Heart left ventricle (tissue), 16 donors: Measurements from ENCODE around the gene GJA4. TPM values are rescaled to one million over a fixed set of nuclear protein-coding genes. Genes with fewer than 3 reads are reported as not detected.
"Not testable (repeated sequence)": the region's sequence is repeated elsewhere in the genome, so short reads cannot be mapped to it uniquely, and the experiment has no call there.

ENCODE experiments used
- ATAC-seq, 4 donors: fragments of 200-7000 bp; cut with Tn5 transposase; one replicate each; pipeline ENCODE4 v1.9.1; 2020 to 2022; ENCODE audit warnings: moderate library complexity in 4 of 4, mild to moderate bottlenecking in 3 of 4, moderate number of reproducible peaks in 1 of 4
- DNase-seq, 5 donors: peaks; one replicate each; pipeline ENCODE4 v3.0.0-alpha.2; 2020
- H3K27ac ChIP-seq, 12 donors: fragments of 200-600 bp; sonication (generic) in 4 of 12; one replicate each; pipeline versions ENCODE4 v1.5.0 to v1.8.0; 2016 to 2022; ENCODE audit warnings: mild to moderate bottlenecking in 2 of 12
- H3K27me3 ChIP-seq, 9 donors: fragments of 200-600 bp; sonication (generic) in 2 of 9; one replicate each; pipeline versions ENCODE4 v1.5.1 to v1.8.0; 2016 to 2022; ENCODE audit warnings: mild to moderate bottlenecking in 3 of 9
- H3K36me3 ChIP-seq, 9 donors: fragments of 200-600 bp; sonication (generic) in 2 of 9; one replicate each; pipeline versions ENCODE4 v1.5.0 to v1.8.0; 2018 to 2022; ENCODE audit warnings: mild to moderate bottlenecking in 2 of 9
- H3K4me1 ChIP-seq, 12 donors: fragments of 200-600 bp; sonication (generic) in 4 of 12; one replicate each; pipeline versions ENCODE4 v1.5.0 to v1.8.0; 2016 to 2022; ENCODE audit warnings: mild to moderate bottlenecking in 3 of 12
- H3K4me3 ChIP-seq, 12 donors: fragments of 200-600 bp; sonication (generic) in 4 of 12; one replicate each; pipeline versions ENCODE4 v1.5.0 to v1.8.0; 2017 to 2022; ENCODE audit warnings: mild to moderate bottlenecking in 9 of 12, moderate library complexity in 4 of 12
- H3K9me3 ChIP-seq, 12 donors: fragments of 200-600 bp; sonication (generic) in 4 of 12; one replicate each; pipeline versions ENCODE4 v1.5.0 to v1.8.0; 2016 to 2022; ENCODE audit warnings: mild to moderate bottlenecking in 1 of 12
- POLR2A ChIP-seq, 2 donors: fragments of 450-650 bp; IDR thresholded peaks; one replicate each; pipeline ENCODE4 v1.6.1; 2017; ENCODE audit warnings: antibody characterized with exemption in 2 of 2, mild to moderate bottlenecking in 2 of 2, moderate library complexity in 2 of 2
- WGBS, 4 donors: extraction: QIAGEN DNeasy Blood & Tissue Kit in 2 of 4; methylation state at CpG; one replicate each; pipeline versions ENCODE4 v1.1.5 to v1.1.7; 2013 to 2018; 5-methylcytosine and 5-hydroxymethylcytosine counted together
- intact Hi-C, 10 donors: fragments of 100-400 bp; cut with DNase I; formaldehyde crosslinking; loops; one replicate each; pipeline versions ENCODE4 v1.11.1 to v1.14.2; 2022
- polyA plus RNA-seq, 2 donors: library from polyadenylated mRNA; stranded (reverse); fragments of 200-250 nt; gene quantifications; one replicate each; pipeline ENCODE4 v1.2.3, GENCODE V29; 2013
- total RNA-seq, 9 donors: library from RNA; depleted of rRNA in 2 of 9; stranded (reverse); fragments of >200 nt in 2 of 9; fragmentation: NEBNext Ultra II Directional in 3 of 9; extraction: Animal tissue kit (Norgen Biotek cat#: 25700) in 3 of 9; gene quantifications; one replicate each; pipeline versions ENCODE4 v1.1.0 to v1.2.4, GENCODE V29; 2016 to 2023
- TF ChIP-seq, protein P1 (sequence below), 12 donors: fragments of 200-600 bp; sonication (generic) in 4 of 12; IDR thresholded peaks; one replicate each; pipeline versions ENCODE4 v1.5.0 to v1.8.0; 2018 to 2022; ENCODE audit warnings: antibody characterized with exemption in 12 of 12, mild to moderate bottlenecking in 5 of 12
- donor health status: ischemic (EF 13 %, LVEDD 7.1; RV severe dilation, severe dysfunction).
- donor health status: healthy with polysubstance abuse.
- donor health status: DM: no; HTN: yes; CAD: no.
- donor health status: DM: no; HTN: no; CAD: no.
- donor health status: ischemic (EF 25% LVEDD 6.9; RV normal size, moderate dysfunction).
- donor health status: ischemic (EF 25% LVEDD 5.7; RV mildly dilated, moderate dysfunction).
- donor health status: healthy.
- donor health status: DM: yes; HTN: yes; CAD: no.
- donor health status: ischemic (EF 35%, LVEDD 5.7; RV mildly dilated, moderate dysfunction).
- donor health status: nonischemic (EF 11% LVEDD 7.7; RV severe dilation, severe dysfunction).
- donor health status: DM: yes; HTN: yes; CAD: no.
- donor health status: PGD.
- donor health status: ischemic (EF 29% LVEDD 5.4; RV normal size, mild dysfunction).
- donor health status: nonischemic (EF 23%, LVEDD 6.1; RV moderate dilation, normal function).

Gene GJA4
- total and polyA plus RNA-seq, 11 donors: 14.2 to 78.0 (median 23.0) TPM

DNA sequence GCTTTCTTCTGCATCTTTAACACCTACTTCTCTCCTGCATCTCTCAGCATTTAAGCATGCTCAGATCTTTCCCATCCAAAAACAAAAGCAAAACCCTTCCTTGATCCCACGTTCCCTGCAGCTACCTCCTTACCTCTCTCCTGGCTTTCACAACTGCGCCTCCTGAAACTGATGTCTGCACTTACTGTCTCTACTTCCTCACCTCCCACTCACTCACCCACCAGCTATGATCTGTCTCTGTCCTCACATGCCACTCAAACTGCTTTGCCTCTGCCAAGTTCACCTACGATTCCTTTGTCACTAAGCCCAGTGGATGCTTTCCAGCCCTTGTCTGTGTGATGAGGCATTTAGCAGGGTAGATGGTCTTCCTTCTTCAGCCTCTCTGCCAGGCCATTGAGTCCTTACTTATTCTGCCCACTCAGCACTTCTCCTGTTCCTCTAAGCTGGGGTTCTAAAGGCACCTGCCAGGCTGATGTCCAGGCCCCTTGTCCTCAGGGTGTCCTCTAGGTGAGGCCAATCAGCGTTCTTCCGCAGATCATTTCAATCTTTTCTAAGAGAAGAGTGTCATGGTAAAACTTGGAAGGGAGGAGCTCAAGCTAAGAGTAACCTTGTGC is 21.8 kb upstream of the GJA4 start:
- ATAC-seq: no peak
- Histone ChIP-seq H3K9me3 (no peaks in the 10 kb centered on the region), H3K36me3 (no peaks in the 10 kb centered on the region), H3K4me3 (no peak overlapping the region), H3K27ac (no peak overlapping the region), H3K4me1 (no peaks in the 10 kb centered on the region), H3K27me3 (peaks cover 0 to 20% (median 0%) of the 10 kb centered on the region in 9 donors)
- intact Hi-C loops: no loop called here
- 67 to 72% (median 70%) methylated on average over 5 of the region's 5 CpGs for WGBS, 4 donors
- no peak for TF ChIP-seq POLR2A (IDR thresholded peaks at IDR 0.05)
- TF ChIP-seq, protein P1, sequence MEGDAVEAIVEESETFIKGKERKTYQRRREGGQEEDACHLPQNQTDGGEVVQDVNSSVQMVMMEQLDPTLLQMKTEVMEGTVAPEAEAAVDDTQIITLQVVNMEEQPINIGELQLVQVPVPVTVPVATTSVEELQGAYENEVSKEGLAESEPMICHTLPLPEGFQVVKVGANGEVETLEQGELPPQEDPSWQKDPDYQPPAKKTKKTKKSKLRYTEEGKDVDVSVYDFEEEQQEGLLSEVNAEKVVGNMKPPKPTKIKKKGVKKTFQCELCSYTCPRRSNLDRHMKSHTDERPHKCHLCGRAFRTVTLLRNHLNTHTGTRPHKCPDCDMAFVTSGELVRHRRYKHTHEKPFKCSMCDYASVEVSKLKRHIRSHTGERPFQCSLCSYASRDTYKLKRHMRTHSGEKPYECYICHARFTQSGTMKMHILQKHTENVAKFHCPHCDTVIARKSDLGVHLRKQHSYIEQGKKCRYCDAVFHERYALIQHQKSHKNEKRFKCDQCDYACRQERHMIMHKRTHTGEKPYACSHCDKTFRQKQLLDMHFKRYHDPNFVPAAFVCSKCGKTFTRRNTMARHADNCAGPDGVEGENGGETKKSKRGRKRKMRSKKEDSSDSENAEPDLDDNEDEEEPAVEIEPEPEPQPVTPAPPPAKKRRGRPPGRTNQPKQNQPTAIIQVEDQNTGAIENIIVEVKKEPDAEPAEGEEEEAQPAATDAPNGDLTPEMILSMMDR (IDR thresholded peaks at IDR 0.05): no peak
- DNase-seq: no peak

DNA sequence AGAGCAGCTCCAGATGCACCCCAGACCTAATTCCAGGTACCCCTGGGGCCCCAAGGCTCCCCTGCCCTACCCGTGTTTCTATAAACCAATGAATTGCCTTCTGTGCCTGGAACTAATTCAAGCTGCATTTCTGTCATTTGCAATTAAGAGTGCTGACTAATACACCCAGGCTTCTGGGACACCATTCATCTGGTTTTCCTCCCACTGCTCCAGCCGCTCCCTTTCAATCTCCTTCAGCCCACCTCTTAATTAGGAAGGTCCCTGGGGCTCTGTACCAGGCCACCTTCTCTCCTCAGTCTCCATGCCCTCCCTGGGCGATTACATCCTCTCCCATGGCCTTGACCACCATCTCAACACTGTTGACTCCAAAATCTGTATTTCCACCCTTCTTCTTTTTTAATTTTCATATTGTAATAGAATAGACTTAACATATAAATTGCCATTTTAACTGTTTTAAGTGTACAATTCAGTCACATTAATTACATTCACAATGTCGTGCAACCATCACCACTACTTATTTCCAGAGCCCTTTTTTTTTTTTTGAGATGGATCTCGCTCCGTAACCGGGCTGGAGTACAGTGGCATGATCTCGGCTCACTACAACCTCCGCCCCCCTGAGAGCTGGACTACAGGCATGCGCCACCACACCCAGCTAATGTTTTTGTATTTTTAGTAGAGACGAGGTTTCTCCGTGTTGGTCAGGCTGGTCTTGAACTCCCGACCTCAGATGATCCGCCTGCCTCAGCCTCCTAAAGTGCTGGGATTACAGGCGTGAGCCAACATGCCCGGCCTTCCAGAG is 21.0 kb upstream of the GJA4 start:
- peaks cover 0 to 28% (median 6%) of the 10 kb centered on the region in 9 donors for H3K27me3 ChIP-seq
- H3K27ac ChIP-seq: no peak overlapping the region
- no peaks in the 10 kb centered on the region for H3K9me3 ChIP-seq
- intact Hi-C loops: no loop called here
- DNase-seq: no peak
- no peaks in the 10 kb centered on the region for H3K36me3 ChIP-seq
- ATAC-seq: no peak
- no peaks in the 10 kb centered on the region for H3K4me1 ChIP-seq
- TF ChIP-seq, protein P1 (IDR thresholded peaks at IDR 0.05): no peak
- TF ChIP-seq POLR2A (IDR thresholded peaks at IDR 0.05): no peak
- no peak overlapping the region for H3K4me3 ChIP-seq
- 85 to 88% (median 87%) methylated on average over 16 of the region's 16 CpGs for WGBS, 4 donors

DNA sequence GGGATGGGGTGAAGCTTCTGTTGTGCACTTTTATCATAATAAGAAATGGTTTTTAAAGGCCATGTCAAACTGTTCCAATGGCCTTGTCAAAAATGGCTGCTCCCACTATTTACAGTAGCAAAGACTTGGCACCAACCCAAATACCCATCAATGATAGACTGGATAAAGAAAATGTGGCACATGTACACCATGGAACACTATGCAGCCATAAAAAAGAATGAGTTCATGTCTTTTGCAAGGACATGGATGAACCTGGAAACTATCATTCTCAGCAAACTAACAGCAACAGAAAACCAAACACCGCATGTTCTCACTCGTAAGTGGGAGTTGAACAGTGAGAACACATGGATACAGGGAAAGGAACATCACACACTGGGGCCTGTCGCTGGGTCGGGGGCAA is 19.7 kb upstream of the GJA4 start:
- WGBS, 4 donors: 80 to 98% (median 90%) methylated on average over 4 of the region's 4 CpGs
- H3K27me3 ChIP-seq: peaks cover 0 to 28% (median 5%) of the 10 kb centered on the region in 9 donors
- ATAC-seq, intact Hi-C loops, H3K9me3 ChIP-seq, DNase-seq, H3K4me1 ChIP-seq, H3K36me3 ChIP-seq, H3K27ac ChIP-seq, H3K4me3 ChIP-seq: not testable (repeated sequence)

DNA sequence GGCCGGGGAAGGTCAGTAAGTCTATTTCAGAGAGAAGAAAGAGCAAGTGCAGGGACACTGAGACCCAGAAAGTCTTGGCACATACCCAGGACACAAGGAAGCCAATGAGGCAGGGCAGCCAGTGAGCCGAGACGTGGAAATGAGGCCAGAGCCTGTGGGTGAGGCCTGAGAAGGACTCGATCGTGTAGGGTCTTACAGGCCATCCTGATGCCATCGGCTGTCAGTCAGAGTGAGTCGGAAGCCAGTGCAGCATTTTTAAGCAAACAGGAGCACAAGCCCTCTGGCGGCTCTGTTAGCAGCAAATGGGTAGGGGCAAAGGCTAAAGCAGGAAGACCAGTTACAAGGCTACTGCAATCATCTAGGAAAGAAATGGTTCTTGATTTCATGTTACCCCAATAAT is 17.8 kb upstream of the GJA4 start:
- TF ChIP-seq, protein P1 (IDR thresholded peaks at IDR 0.05): no peak
- no peak for TF ChIP-seq POLR2A (IDR thresholded peaks at IDR 0.05)
- peaks cover 0 to 45% (median 10%) of the 10 kb centered on the region in 9 donors for H3K27me3 ChIP-seq
- intact Hi-C loops: no loop called here
- DNase-seq (no peak), ATAC-seq (no peak)
- 40 to 59% (median 47%) methylated on average over 8 of the region's 8 CpGs for WGBS, 4 donors
- H3K27ac ChIP-seq: no peak overlapping the region
- no peaks in the 10 kb centered on the region for H3K4me1 ChIP-seq
- H3K9me3 ChIP-seq: no peaks in the 10 kb centered on the region
- no peak overlapping the region for H3K4me3 ChIP-seq
- H3K36me3 ChIP-seq: no peaks in the 10 kb centered on the region
